Measurements from ENCODE around the gene VAMP4. TPM values are rescaled to one million over a fixed set of nuclear protein-coding genes. Genes with fewer than 3 reads are reported as not detected.

The VAMP4 gene
- total RNA-seq, 1 experiment from 2014 or later: 4.2 TPM

DNA sequence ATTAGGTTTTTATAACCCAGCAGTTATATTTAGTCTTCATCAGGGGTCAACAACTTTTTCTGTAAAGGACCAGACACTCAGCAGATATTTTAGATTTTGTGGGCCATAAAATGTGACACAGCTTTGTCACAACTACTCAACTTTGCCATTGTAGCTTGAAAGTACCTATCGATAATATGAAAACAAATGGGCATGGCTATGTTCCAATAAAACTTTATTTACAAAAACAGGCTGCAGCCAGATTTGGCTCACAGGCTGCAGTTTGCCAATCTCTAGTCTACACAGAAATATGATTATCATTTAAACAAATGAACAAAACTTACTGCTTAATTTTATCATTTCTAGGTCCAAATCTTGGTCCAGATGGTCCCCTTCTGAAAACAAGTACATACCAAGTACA, 23.0 kb downstream of the VAMP4 start:
- no peaks in the 10 kb centered on the region for H4K20me1 ChIP-seq (ENCODE audit: control insufficient read depth, insufficient read depth, insufficient read length)
- no peak overlapping the region for H2AK5ac ChIP-seq (ENCODE audit: insufficient read length, low read length)
- H3K27ac Mint-ChIP-seq: no peak overlapping the region
- DNase-seq: no peak
- H3K14ac ChIP-seq (ENCODE audit: insufficient read depth, low read length): no peak overlapping the region
- H3K9ac ChIP-seq (ENCODE audit: extremely low read depth, insufficient read length, low read length): no peak overlapping the region
- H2BK12ac ChIP-seq (ENCODE audit: insufficient read length, low read depth, low read length): no peak overlapping the region
- H3K4me2 ChIP-seq (ENCODE audit: insufficient read depth, insufficient read length, low read length): no peak overlapping the region
- H4K91ac ChIP-seq (ENCODE audit: insufficient read length, low read depth, low read length): no peak overlapping the region
- H3K27me3 Mint-ChIP-seq (ENCODE audit: low read depth): no peaks in the 10 kb centered on the region
- peaks cover 13 to 23% of the 10 kb centered on the region in 2 experiments for H3K9me3 Mint-ChIP-seq
- H3K56ac ChIP-seq (ENCODE audit: insufficient read length, low read depth, low read length): no peak overlapping the region
- no peaks in the 10 kb centered on the region for H3K79me2 ChIP-seq (ENCODE audit: insufficient read depth, low read length)
- no peaks in the 10 kb centered on the region for H3K4me1 ChIP-seq (ENCODE audit: insufficient read depth, low read length)
- H2AFZ ChIP-seq (ENCODE audit: low read length): no peak overlapping the region
- no peak overlapping the region for H3K18ac ChIP-seq (ENCODE audit: insufficient read length, low read depth, low read length)
- H3K23me2 ChIP-seq (ENCODE audit: insufficient read length, low read depth, low read length, poor library complexity, severe bottlenecking): no peaks in the 10 kb centered on the region
- no peak overlapping the region for H2BK5ac ChIP-seq (ENCODE audit: insufficient read length, low read length)
- H4K8ac ChIP-seq (replicated peaks; ENCODE audit: insufficient read length, low read depth, low read length): no peak overlapping the region
- WGBS (ENCODE audit: extremely low coverage, insufficient read length, low lambda C conversion rate): no CpG with 5 or more reads among the region's 1 CpG
- H3K9me3 ChIP-seq (ENCODE audit: control insufficient read depth, low read depth, low read length): no peaks in the 10 kb centered on the region
- H3K4me1 Mint-ChIP-seq: no peaks in the 10 kb centered on the region
- no peak overlapping the region for H3T11ph ChIP-seq (ENCODE audit: low read length)
- H3K79me1 ChIP-seq (ENCODE audit: insufficient read depth, low read depth, low read length, poor library complexity, severe bottlenecking): no peaks in the 10 kb centered on the region
- TF ChIP-seq CTCF (conservative IDR thresholded peaks at IDR 0.05): no peak
- H4K5ac ChIP-seq (ENCODE audit: insufficient read length, low read depth, low read length): no peak overlapping the region
- H3K4ac ChIP-seq (ENCODE audit: low read depth, low read length): no peak overlapping the region
- H2BK20ac ChIP-seq (ENCODE audit: low read depth, low read length, poor library complexity, severe bottlenecking): no peak overlapping the region
- no peak overlapping the region for H3K23ac ChIP-seq (ENCODE audit: insufficient read length, low read depth, low read length)
- no peak overlapping the region for H3K27ac ChIP-seq (ENCODE audit: insufficient read length, low read depth, low read length)
- peaks cover 10 to 18% (median 14%) of the 10 kb centered on the region in 3 experiments for H3K36me3 Mint-ChIP-seq (ENCODE audit: insufficient read depth in 1 of 3, low read depth in 3 of 3)
- H2BK15ac ChIP-seq (ENCODE audit: low read depth, low read length): no peak overlapping the region
- no peaks in the 10 kb centered on the region for H3K27me3 ChIP-seq (ENCODE audit: insufficient read depth, low read length)
- no peak overlapping the region for H2BK120ac ChIP-seq (ENCODE audit: low read depth, low read length, poor library complexity, severe bottlenecking)
- H3K4me3 Mint-ChIP-seq: no peak overlapping the region
